ENCODE data around the gene RFWD3. TPM values are rescaled to one million over a fixed set of nuclear protein-coding genes. Genes with fewer than 3 reads are reported as not detected.

The RFWD3 gene
- total and polyA plus RNA-seq, 2 donors (not counting 1 experiment from before 2014, with no cell fraction given), result 12.9 to 15.2 TPM

DNA sequence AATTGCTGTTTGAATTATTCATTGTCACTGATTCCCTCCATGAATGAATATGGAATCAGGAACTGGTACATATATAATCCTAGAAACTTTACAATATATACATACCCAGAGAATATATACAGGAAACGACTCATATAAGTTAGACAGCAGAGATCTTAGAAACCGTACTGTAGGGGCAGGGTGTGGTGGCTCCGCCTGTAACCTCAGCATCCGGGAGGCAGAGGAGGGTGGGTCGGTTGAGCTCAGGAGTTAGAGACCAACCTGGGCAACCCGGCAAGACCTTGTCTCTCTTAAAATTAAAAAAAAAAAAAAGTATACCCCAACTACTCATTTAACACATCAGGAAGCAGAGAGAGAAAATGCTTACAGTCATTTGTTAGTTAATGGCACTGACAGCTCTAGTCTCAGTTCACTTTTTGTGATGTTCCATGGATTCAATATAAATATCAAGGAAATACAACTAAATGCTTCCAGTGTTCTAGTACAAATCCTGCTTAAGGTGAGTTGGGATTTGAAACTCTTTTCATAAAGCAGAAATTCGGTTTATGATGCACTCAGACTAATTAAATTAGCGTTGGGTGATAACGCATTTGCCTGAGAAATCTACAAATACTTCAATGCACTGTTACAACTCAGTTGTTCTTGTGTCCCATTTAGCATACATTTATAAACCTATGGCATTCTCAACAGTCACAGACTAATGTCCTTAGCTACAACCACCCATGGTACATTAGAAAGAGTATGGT is 65.4 kb downstream of the RFWD3 start:
- H3K4me1 ChIP-seq (ENCODE audit: control insufficient read depth, extremely low read depth, insufficient read depth, low read length), result peaks cover 2% of the 10 kb centered on the region
- no peaks in the 10 kb centered on the region for H3K9me3 ChIP-seq (ENCODE audit: control insufficient read depth, insufficient read depth, low read depth, low read length)
- no peak for DNase-seq (ENCODE audit: low read depth in 2 of 2)
- H2AFZ ChIP-seq (ENCODE audit: low read length), result no peak overlapping the region
- no peak for TF ChIP-seq CTCF (conservative IDR thresholded peaks at IDR 0.05 in 1 of 2, IDR thresholded peaks at IDR 0.05 in 1 of 2; ENCODE audit: low read depth in 1 of 2, low read length in 2 of 2)
- no peak for TF ChIP-seq EZH2 (IDR thresholded peaks at IDR 0.05; ENCODE audit: low read length, missing control alignments)
- no peaks in the 10 kb centered on the region for H4K20me1 ChIP-seq (ENCODE audit: control insufficient read depth, extremely low read depth, insufficient read depth, low read length)
- H3K36me3 ChIP-seq (ENCODE audit: control insufficient read depth, insufficient read depth, low read length), result no peaks in the 10 kb centered on the region
- H3K4me2 ChIP-seq (ENCODE audit: extremely low read depth, insufficient read depth, low read length), result no peak overlapping the region
- H3K9ac ChIP-seq (ENCODE audit: insufficient read depth, low read length), result no peak overlapping the region
- no peaks in the 10 kb centered on the region for H3K27me3 ChIP-seq (ENCODE audit: control insufficient read depth, insufficient read depth, low read length)
- peaks cover 72% of the 10 kb centered on the region for H3K79me2 ChIP-seq (ENCODE audit: control insufficient read depth, insufficient read depth, low read length)
- H3K4me3 ChIP-seq (replicated peaks in 1 of 4; ENCODE audit: control extremely low read depth in 1 of 4, insufficient read depth in 1 of 4, low read depth in 3 of 4, low read length in 4 of 4), result no peak overlapping the region
- no peak overlapping the region for H3K27ac ChIP-seq (ENCODE audit: insufficient read depth, low read length)

DNA sequence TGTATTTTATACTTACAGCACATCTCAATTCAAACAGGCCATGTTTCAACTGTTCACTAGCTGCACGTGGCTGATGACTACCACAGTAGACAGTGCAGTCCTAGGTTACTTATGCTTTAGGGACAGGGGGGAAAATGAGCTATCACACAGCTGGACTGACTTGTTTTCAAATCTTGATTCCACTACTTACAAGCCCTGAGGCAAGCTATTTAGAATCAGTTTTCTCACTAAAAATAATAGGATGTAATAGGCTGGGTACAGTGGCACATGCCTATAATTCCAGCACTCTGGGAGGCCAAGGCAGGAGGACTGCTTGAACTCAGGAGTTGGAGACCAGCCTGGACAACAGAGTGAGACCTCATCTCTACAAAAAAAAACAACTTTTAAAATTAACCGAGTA is 70.1 kb downstream of the RFWD3 start:
- Histone ChIP-seq H3K9me3 (ENCODE audit: control insufficient read depth, insufficient read depth, low read depth, low read length) (no peaks in the 10 kb centered on the region), H3K4me2 (ENCODE audit: extremely low read depth, insufficient read depth, low read length) (no peak overlapping the region), H3K79me2 (ENCODE audit: control insufficient read depth, insufficient read depth, low read length) (peaks cover 51% of the 10 kb centered on the region), H3K4me3 (replicated peaks in 1 of 4; ENCODE audit: control extremely low read depth in 1 of 4, insufficient read depth in 1 of 4, low read depth in 3 of 4, low read length in 4 of 4) (no peak overlapping the region), H3K9ac (ENCODE audit: insufficient read depth, low read length) (no peak overlapping the region), H4K20me1 (ENCODE audit: control insufficient read depth, extremely low read depth, insufficient read depth, low read length) (no peaks in the 10 kb centered on the region), H3K27ac (ENCODE audit: insufficient read depth, low read length) (no peak overlapping the region), H2AFZ (ENCODE audit: low read length) (no peak overlapping the region), H3K4me1 (ENCODE audit: control insufficient read depth, extremely low read depth, insufficient read depth, low read length) (no peaks in the 10 kb centered on the region), H3K36me3 (ENCODE audit: control insufficient read depth, insufficient read depth, low read length) (no peaks in the 10 kb centered on the region), H3K27me3 (ENCODE audit: control insufficient read depth, insufficient read depth, low read length) (no peaks in the 10 kb centered on the region)
- no peak for DNase-seq (ENCODE audit: low read depth in 2 of 2)
- no peak for TF ChIP-seq EZH2 (IDR thresholded peaks at IDR 0.05; ENCODE audit: low read length, missing control alignments)

DNA sequence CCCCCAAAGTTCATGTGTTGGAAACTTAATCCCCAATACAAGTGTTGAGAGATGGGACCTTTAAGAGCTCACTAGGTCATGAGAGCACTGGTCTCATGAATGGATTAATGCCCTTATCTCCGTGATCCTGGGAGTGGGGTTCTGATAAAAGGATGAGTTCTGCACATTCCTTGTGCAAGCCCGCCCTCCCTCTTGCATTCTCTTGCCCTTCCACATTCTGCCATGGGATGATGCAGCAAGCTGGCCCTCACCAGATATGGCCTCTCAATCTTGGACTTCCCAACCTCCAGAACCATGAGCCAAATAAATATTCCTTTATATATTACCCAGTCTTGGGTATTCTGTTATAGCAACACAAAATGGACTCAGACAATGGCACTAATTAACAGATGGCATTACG is 73.8 kb downstream of the RFWD3 start:
- H4K20me1 ChIP-seq (ENCODE audit: control insufficient read depth, extremely low read depth, insufficient read depth, low read length), result no peaks in the 10 kb centered on the region

More for the DNA sequence above, 73.8 kb downstream of the RFWD3 start:
- TF ChIP-seq CTCF (conservative IDR thresholded peaks at IDR 0.05 in 1 of 2, IDR thresholded peaks at IDR 0.05 in 1 of 2; ENCODE audit: low read depth in 1 of 2, low read length in 2 of 2), result no peak
- TF ChIP-seq EZH2 (IDR thresholded peaks at IDR 0.05; ENCODE audit: low read length, missing control alignments), result no peak
- Histone ChIP-seq H3K79me2 (ENCODE audit: control insufficient read depth, insufficient read depth, low read length) (peaks cover 36% of the 10 kb centered on the region), H3K4me1 (ENCODE audit: control insufficient read depth, extremely low read depth, insufficient read depth, low read length) (no peaks in the 10 kb centered on the region), H3K27me3 (ENCODE audit: control insufficient read depth, insufficient read depth, low read length) (no peaks in the 10 kb centered on the region), H3K4me3 (replicated peaks in 1 of 4; ENCODE audit: control extremely low read depth in 1 of 4, insufficient read depth in 1 of 4, low read depth in 3 of 4, low read length in 4 of 4) (no peak overlapping the region), H2AFZ (ENCODE audit: low read length) (no peak overlapping the region), H3K9me3 (ENCODE audit: control insufficient read depth, insufficient read depth, low read depth, low read length) (no peaks in the 10 kb centered on the region), H3K9ac (ENCODE audit: insufficient read depth, low read length) (no peak overlapping the region), H3K4me2 (ENCODE audit: extremely low read depth, insufficient read depth, low read length) (no peak overlapping the region), H3K36me3 (ENCODE audit: control insufficient read depth, insufficient read depth, low read length) (no peaks in the 10 kb centered on the region), H3K27ac (ENCODE audit: insufficient read depth, low read length) (no peak overlapping the region)
- no peak for DNase-seq (ENCODE audit: low read depth in 2 of 2)
